KMS-11 (cell line): Measurements from ENCODE around the gene NRXN3.

ENCODE experiments used
- H2AFZ ChIP-seq: fragments of 200-600 bp; sonication (generic); 2 replicates; pipeline ENCODE4 v1.6.1; 2016; ENCODE audit warnings: antibody characterized with exemption, mixed run types, low read depth
- H3K27ac ChIP-seq: fragments of 200-600 bp; sonication (generic); 2 replicates; pipeline ENCODE4 v1.6.1; 2016; ENCODE audit warnings: mild to moderate bottlenecking, mixed run types
- H3K27me3 ChIP-seq: fragments of 200-600 bp; sonication (generic); 2 replicates; pipeline ENCODE4 v1.6.1; 2017; ENCODE audit warnings: mild to moderate bottlenecking, low read depth, mixed run types, moderate library complexity; ENCODE audit not compliant: insufficient read depth
- H3K36me3 ChIP-seq: fragments of 200-600 bp; sonication (generic); 2 replicates; pipeline ENCODE4 v1.6.1; 2017; ENCODE audit warnings: mild to moderate bottlenecking, mixed run types; ENCODE audit not compliant: insufficient read depth
- H3K4me1 ChIP-seq: fragments of 200-600 bp; sonication (generic); 2 replicates; pipeline ENCODE4 v1.6.1; 2016; ENCODE audit warnings: mild to moderate bottlenecking, low read depth, mixed run types; ENCODE audit not compliant: poor library complexity, severe bottlenecking
- H3K4me2 ChIP-seq: fragments of 200-600 bp; sonication (generic); 2 replicates; pipeline ENCODE4 v1.7.0; 2016; ENCODE audit warnings: mild to moderate bottlenecking, mixed run types
- H3K4me3 ChIP-seq: fragments of 200-600 bp; sonication (generic); IDR thresholded peaks from 2 replicates; pipeline ENCODE4 v1.6.1; 2017; ENCODE audit warnings: low read depth, low read length, mixed read lengths; ENCODE audit not compliant: insufficient read depth
- H3K79me2 ChIP-seq: fragments of 200-600 bp; sonication (generic); 2 replicates; pipeline ENCODE4 v1.6.1; 2016; ENCODE audit warnings: low read depth, mixed run types; ENCODE audit not compliant: insufficient read depth
- H3K9ac ChIP-seq: fragments of 200-600 bp; sonication (generic); 2 replicates; pipeline ENCODE4 v1.6.1; 2016; ENCODE audit warnings: mild to moderate bottlenecking, mixed run types
- H4K20me1 ChIP-seq: fragments of 200-600 bp; sonication (generic); 2 replicates; pipeline ENCODE4 v1.6.1; 2016; ENCODE audit warnings: mild to moderate bottlenecking, mixed run types; ENCODE audit not compliant: insufficient read depth
- CTCF ChIP-seq: fragments of 200-600 bp; sonication (generic); conservative IDR thresholded peaks from 2 replicates; pipeline ENCODE4 v1.6.1; 2017; ENCODE audit warnings: low read depth, mild to moderate bottlenecking, antibody characterized with exemption, low read length, moderate library complexity, mixed read lengths

Gene NRXN3

GRCh38 chr14:79878785-79879184 is 1708.6 kb downstream of the NRXN3 start:
- no peak overlapping the region for H3K4me2 ChIP-seq
- no peaks in the 10 kb centered on the region for H3K36me3 ChIP-seq
- no peaks in the 10 kb centered on the region for H4K20me1 ChIP-seq
- H2AFZ ChIP-seq, result no peak overlapping the region
- no peak for TF ChIP-seq CTCF
- no peak overlapping the region for H3K27ac ChIP-seq
- no peaks in the 10 kb centered on the region for H3K79me2 ChIP-seq
- no peak overlapping the region for H3K9ac ChIP-seq
- H3K4me3 ChIP-seq, result no peak overlapping the region
- H3K4me1 ChIP-seq, result no peaks in the 10 kb centered on the region
- no peaks in the 10 kb centered on the region for H3K27me3 ChIP-seq

GRCh38 chr14:79881299-79881698 is 1711.1 kb downstream of the NRXN3 start:
- no peak for TF ChIP-seq CTCF
- Histone ChIP-seq H3K27me3 (no peaks in the 10 kb centered on the region), H3K36me3 (no peaks in the 10 kb centered on the region), H3K4me3 (no peak overlapping the region), H2AFZ (no peak overlapping the region), H3K4me1 (no peaks in the 10 kb centered on the region), H3K4me2 (no peak overlapping the region), H3K79me2 (no peaks in the 10 kb centered on the region), H3K27ac (no peak overlapping the region), H3K9ac (no peak overlapping the region), H4K20me1 (no peaks in the 10 kb centered on the region)

GRCh38 chr14:79890527-79890926 is 1720.4 kb downstream of the NRXN3 start:
- Histone ChIP-seq H3K27me3 (no peaks in the 10 kb centered on the region), H3K4me3 (no peak overlapping the region), H3K79me2 (no peaks in the 10 kb centered on the region), H3K36me3 (no peaks in the 10 kb centered on the region), H3K4me2 (no peak overlapping the region), H3K4me1 (no peaks in the 10 kb centered on the region), H2AFZ (no peak overlapping the region), H3K27ac (no peak overlapping the region), H3K9ac (no peak overlapping the region), H4K20me1 (no peaks in the 10 kb centered on the region)
- no peak for TF ChIP-seq CTCF

GRCh38 chr14:79896009-79896408 is 1725.8 kb downstream of the NRXN3 start:
- no peak for TF ChIP-seq CTCF
- H3K9ac ChIP-seq, result no peak overlapping the region
- H3K79me2 ChIP-seq, result no peaks in the 10 kb centered on the region
- no peaks in the 10 kb centered on the region for H3K27me3 ChIP-seq
- no peaks in the 10 kb centered on the region for H3K4me1 ChIP-seq
- H3K4me3 ChIP-seq, result no peak overlapping the region
- H3K27ac ChIP-seq, result no peak overlapping the region
- no peak overlapping the region for H2AFZ ChIP-seq
- no peaks in the 10 kb centered on the region for H4K20me1 ChIP-seq
- no peak overlapping the region for H3K4me2 ChIP-seq
- no peaks in the 10 kb centered on the region for H3K36me3 ChIP-seq

GRCh38 chr14:79899610-79900009 is 1729.4 kb downstream of the NRXN3 start:
- no peaks in the 10 kb centered on the region for H3K4me1 ChIP-seq
- no peaks in the 10 kb centered on the region for H3K79me2 ChIP-seq
- no peak overlapping the region for H3K4me3 ChIP-seq
- no peaks in the 10 kb centered on the region for H3K27me3 ChIP-seq
- no peak for TF ChIP-seq CTCF
- no peaks in the 10 kb centered on the region for H4K20me1 ChIP-seq
- no peak overlapping the region for H2AFZ ChIP-seq
- no peak overlapping the region for H3K27ac ChIP-seq
- no peak overlapping the region for H3K9ac ChIP-seq
- H3K4me2 ChIP-seq, result no peak overlapping the region
- H3K36me3 ChIP-seq, result no peaks in the 10 kb centered on the region
